GM12878 (cell line): ENCODE results near the gene FANCE. TPM values are rescaled to one million over a fixed set of nuclear protein-coding genes. Genes with fewer than 3 reads are reported as not detected.

Experiments used
- ATAC-seq: fragments of 200-7000 bp; cut with Tn5 transposase; 3 replicates; pipeline ENCODE4 v1.9.1; 2020; ENCODE audit warnings: mild to moderate bottlenecking, moderate library complexity
- BruUV-seq: library from RNA; stranded (reverse); fragments of 400-500 nt; replicated peaks from 2 replicates; lab custom pipeline; 2021; lab: Mats Ljungman, UMichigan
- CTCF ChIA-PET: fragments of 300-600 bp; sonication (Branson Sonifier 250); formaldehyde crosslinking; extraction: SDS; loops from one replicate; lab custom pipeline; 2021; ENCODE audit warnings: inconsistent platforms; lab: Yijun Ruan, JAX
- POLR2A ChIA-PET: fragments of 350-600 bp; formaldehyde crosslinking; extraction: SDS; loops from one replicate; lab custom pipeline; 2021; ENCODE audit warnings: inconsistent platforms; lab: Charles Lee
- RAD21 ChIA-PET: fragments of 300-600 bp; sonication (Branson Sonifier 250); formaldehyde crosslinking; loops from one replicate; lab custom pipeline; 2023; ENCODE audit warnings: antibody characterized with exemption; ENCODE audit not compliant: unreplicated experiment; lab: Charles Lee
- SMC1A ChIA-PET: fragments of 300-600 bp; sonication (Branson Sonifier 250); formaldehyde crosslinking; loops from one replicate; lab custom pipeline; 2023; ENCODE audit not compliant: unreplicated experiment, uncharacterized antibody; lab: Charles Lee
- DNase-seq: peaks from one replicate; pipeline ENCODE4 v3.0.0-alpha.2; 2011; ENCODE audit warnings: low read depth, low spot score
- FAIRE-seq: peaks from 3 replicates; lab custom pipeline; 2011; peaks lifted over from hg19 to GRCh38; lab: Jason Lieb, UNC
- H2AFZ ChIP-seq: 2 replicates; pipeline ENCODE4 v1.6.0; 2011; ENCODE audit warnings: low read depth, low read length, control low read depth; ENCODE audit not compliant: control insufficient read depth
- H3K27ac ChIP-seq: 2 replicates; pipeline ENCODE4 v1.5.1; 2011; ENCODE audit warnings: control low read depth; ENCODE audit not compliant: control insufficient read depth, insufficient read depth
- H3K27me3 ChIP-seq, 2 experiments: replicated peaks in 1 of 2; 2 replicates each; pipeline versions ENCODE4 v1.6.0 to v1.6.1; 2011; ENCODE audit warnings: low read length in 1 of 2; ENCODE audit not compliant: control insufficient read depth in 2 of 2, insufficient read depth in 2 of 2
- H3K36me3 ChIP-seq, 2 experiments: 2 replicates each; pipeline ENCODE4 v1.5.1; 2011; ENCODE audit warnings: low read length in 1 of 2; ENCODE audit not compliant: control insufficient read depth in 2 of 2, insufficient read depth in 2 of 2
- H3K4me1 ChIP-seq: 2 replicates; pipeline ENCODE4 v1.6.1; 2011; ENCODE audit warnings: mild to moderate bottlenecking, low read length, moderate library complexity, mixed read lengths; ENCODE audit not compliant: control insufficient read depth, insufficient read depth
- H3K4me2 ChIP-seq: 2 replicates; pipeline ENCODE4 v1.6.0; 2011; ENCODE audit warnings: control low read depth; ENCODE audit not compliant: control insufficient read depth, insufficient read depth
- H3K4me3 ChIP-seq: fragments of 200-600 bp; sonication (generic); 2 replicates; pipeline ENCODE4 v1.5.1; 2016
- H3K79me2 ChIP-seq: 2 replicates; pipeline ENCODE4 v1.6.0; 2011; ENCODE audit warnings: low read length; ENCODE audit not compliant: control insufficient read depth, insufficient read depth
- H3K9ac ChIP-seq: 2 replicates; pipeline ENCODE4 v1.8.0; 2011; ENCODE audit warnings: low read length, control low read depth, mixed read lengths; ENCODE audit not compliant: control insufficient read depth, insufficient read depth
- H3K9me3 ChIP-seq: replicated peaks from 3 replicates; pipeline ENCODE4 v1.5.1; 2011; ENCODE audit warnings: mild to moderate bottlenecking, low read length; ENCODE audit not compliant: control insufficient read depth, insufficient read depth
- H4K20me1 ChIP-seq: 2 replicates; pipeline ENCODE4 v1.6.0; 2011; ENCODE audit not compliant: control insufficient read depth, insufficient read depth
- E2F4 ChIP-seq: IDR thresholded peaks from 2 replicates; pipeline ENCODE4 v1.6.1; 2012; ENCODE audit warnings: low read depth, low read length, improper control_type of control experiment
- IRF4 ChIP-seq: IDR thresholded peaks from 2 replicates; pipeline ENCODE4 v1.6.1; 2011; ENCODE audit warnings: low read depth, low read length
- JUND ChIP-seq: IDR thresholded peaks from 2 replicates; pipeline ENCODE4 v1.6.1; 2012; ENCODE audit warnings: low read depth, mild to moderate bottlenecking, low read length, improper control_type of control experiment, moderate library complexity
- MEF2A ChIP-seq: IDR thresholded peaks from 2 replicates; pipeline ENCODE4 v1.6.1; 2011; ENCODE audit warnings: low read depth, mild to moderate bottlenecking, low read length, moderate library complexity; ENCODE audit not compliant: insufficient read depth
- NBN ChIP-seq: fragments of 450-650 bp; IDR thresholded peaks from 2 replicates; pipeline ENCODE4 v1.6.1; 2016
- NKRF ChIP-seq: fragments of 450-650 bp; conservative IDR thresholded peaks from 2 replicates; pipeline ENCODE4 v1.6.1; 2017; ENCODE audit warnings: mild to moderate bottlenecking, moderate library complexity
- PAX5 ChIP-seq: IDR thresholded peaks from 2 replicates; pipeline ENCODE4 v1.6.1; 2011; ENCODE audit warnings: low read depth, low read length, borderline replicate concordance
- POU2F2 ChIP-seq: IDR thresholded peaks from 3 replicates; pipeline ENCODE4 v1.6.1; 2011; ENCODE audit warnings: low read depth, mild to moderate bottlenecking, low read length, borderline replicate concordance
- TBL1XR1 ChIP-seq: IDR thresholded peaks from 2 replicates; pipeline ENCODE4 v1.6.1; 2012; ENCODE audit warnings: low read depth, low read length, improper control_type of control experiment
- TCF7 ChIP-seq: IDR thresholded peaks from 2 replicates; pipeline ENCODE4 v1.6.1; 2014; ENCODE audit warnings: antibody characterized with exemption, borderline replicate concordance
- WGBS: methylation state at CpG from one replicate; pipeline ENCODE4 v1.1.6; 2016; ENCODE audit warnings: low lambda C conversion rate; ENCODE audit not compliant: insufficient replicate concordance, insufficient coverage; ENCODE audit errors: missing lambda C conversion rate; 5-methylcytosine and 5-hydroxymethylcytosine counted together
- in situ Hi-C: fragments of 300-500 bp; cut with MboI; formaldehyde crosslinking; loops from 9 replicates; pipeline ENCODE4 v1.14.3; 2018; ENCODE audit warnings: mixed read lengths
- intact Hi-C: fragments of 100-400 bp; cut with micrococcal nuclease; formaldehyde crosslinking; loops from one replicate; pipeline ENCODE4 v1.14.2; 2022; ENCODE audit not compliant: unreplicated experiment
- polyA plus RNA-seq, 11 experiments: library from polyadenylated mRNA; depleted of rRNA in 4 of 11; unstranded in 6 of 11; stranded (reverse) in 5 of 11; fragments of >200 nt; fragmentation: Nextera tagmentation in 4 of 11; fragmentation: Illumina TruSeq in 1 of 11; extraction: Ambion mirVana in 4 of 11; extraction: Trizol in 1 of 11; gene quantifications; 1 replicate in 1 of 11; 2 replicates in 10 of 11; pipeline versions ENCODE4 v1.2.1 to v1.2.3, GENCODE V29; 2011 to 2016; ENCODE audit warnings: inconsistent platforms in 2 of 11, missing spikeins in 2 of 11, low read depth in 1 of 11
- total RNA-seq, 4 experiments: library from RNA; depleted of rRNA in 3 of 4; stranded (reverse); fragments of >200 nt in 3 of 4; fragmentation: Illumina TruSeq in 1 of 4; extraction: Trizol in 1 of 4; gene quantifications; 2 replicates each; pipeline versions ENCODE4 v1.2.1 to v1.2.3, GENCODE V29; 2013 to 2021
- TF ChIP-seq, protein P1 (sequence below): fragments of 450-650 bp; IDR thresholded peaks from 2 replicates; pipeline ENCODE4 v1.6.1; 2017; ENCODE audit warnings: mild to moderate bottlenecking, moderate library complexity

The FANCE gene
- total and polyA plus RNA-seq, 10 of the 15 experiments (the other 5 are each of a cell fraction or from before 2014, with no cell fraction given): 3.0 to 13.3 (median 8.1) TPM

GRCh38 chr6:35500782-35501181, 48.6 kb downstream of the FANCE start:
- no peak overlapping the region for H3K4me2 ChIP-seq
- BruUV-seq: no TSS peak
- no peak overlapping the region for H3K9ac ChIP-seq
- DNase-seq (no peak), ATAC-seq (no peak), FAIRE-seq (no peak)
- ChIA-PET RAD21 (no interaction called here), CTCF (no interaction called here), POLR2A (no interaction called here), SMC1A (no interaction called here)
- no peaks in the 10 kb centered on the region; the same call in 1 of the 2 replicates for H3K4me1 ChIP-seq
- TF ChIP-seq PAX5 (no peak), POU2F2 (no peak), NBN (no peak)
- H3K9me3 ChIP-seq: no peaks in the 10 kb centered on the region
- 29% methylated on average over 6 of the region's 6 CpGs for WGBS
- in situ Hi-C loops (no loop called here), intact Hi-C loops (no loop called here)
- H3K4me3 ChIP-seq: no peak overlapping the region
- H4K20me1 ChIP-seq: no peaks in the 10 kb centered on the region
- H3K27ac ChIP-seq: no peak overlapping the region
- H2AFZ ChIP-seq: no peak overlapping the region
- H3K36me3 ChIP-seq: no peaks in the 10 kb centered on the region
- H3K27me3 ChIP-seq: peaks cover 2 to 14% of the 10 kb centered on the region in 2 experiments
- H3K79me2 ChIP-seq: no peaks in the 10 kb centered on the region

- no peak for ATAC-seq
- Histone ChIP-seq H4K20me1 (no peaks in the 10 kb centered on the region), H3K4me2 (no peak overlapping the region), H3K79me2 (no peaks in the 10 kb centered on the region), H3K27me3 (peaks cover 2 to 14% of the 10 kb centered on the region in 2 experiments), H3K4me1 (no peaks in the 10 kb centered on the region; the same call in 1 of the 2 replicates), H3K27ac (no peak overlapping the region), H3K9me3 (no peaks in the 10 kb centered on the region), H3K36me3 (no peaks in the 10 kb centered on the region), H3K9ac (no peak overlapping the region), H3K4me3 (no peak overlapping the region), H2AFZ (no peak overlapping the region)
- in situ Hi-C loops (no loop called here), intact Hi-C loops (no loop called here)
- BruUV-seq: no TSS peak
- RAD21 ChIA-PET: interaction anchor here (0.7 kb wide), 1 partner anchor 235 kb away, joined by 6 read pairs; no protein-coding TSS in a partner anchor
- CTCF ChIA-PET: interaction anchor here (0.6 kb wide), 1 partner anchor 76 kb away, joined by 3 read pairs; no protein-coding TSS in a partner anchor
- no peak for FAIRE-seq
- POLR2A ChIA-PET: no interaction called here
- DNase-seq: no peak
- SMC1A ChIA-PET: no interaction called here
- 46% methylated on average over 2 of the region's 2 CpGs for WGBS
- TF ChIP-seq E2F4 (no peak), TCF7 (no peak), MEF2A (no peak), NKRF (no peak), IRF4 (no peak), TBL1XR1 (no peak), JUND (no peak)
- TF ChIP-seq, protein P1, sequence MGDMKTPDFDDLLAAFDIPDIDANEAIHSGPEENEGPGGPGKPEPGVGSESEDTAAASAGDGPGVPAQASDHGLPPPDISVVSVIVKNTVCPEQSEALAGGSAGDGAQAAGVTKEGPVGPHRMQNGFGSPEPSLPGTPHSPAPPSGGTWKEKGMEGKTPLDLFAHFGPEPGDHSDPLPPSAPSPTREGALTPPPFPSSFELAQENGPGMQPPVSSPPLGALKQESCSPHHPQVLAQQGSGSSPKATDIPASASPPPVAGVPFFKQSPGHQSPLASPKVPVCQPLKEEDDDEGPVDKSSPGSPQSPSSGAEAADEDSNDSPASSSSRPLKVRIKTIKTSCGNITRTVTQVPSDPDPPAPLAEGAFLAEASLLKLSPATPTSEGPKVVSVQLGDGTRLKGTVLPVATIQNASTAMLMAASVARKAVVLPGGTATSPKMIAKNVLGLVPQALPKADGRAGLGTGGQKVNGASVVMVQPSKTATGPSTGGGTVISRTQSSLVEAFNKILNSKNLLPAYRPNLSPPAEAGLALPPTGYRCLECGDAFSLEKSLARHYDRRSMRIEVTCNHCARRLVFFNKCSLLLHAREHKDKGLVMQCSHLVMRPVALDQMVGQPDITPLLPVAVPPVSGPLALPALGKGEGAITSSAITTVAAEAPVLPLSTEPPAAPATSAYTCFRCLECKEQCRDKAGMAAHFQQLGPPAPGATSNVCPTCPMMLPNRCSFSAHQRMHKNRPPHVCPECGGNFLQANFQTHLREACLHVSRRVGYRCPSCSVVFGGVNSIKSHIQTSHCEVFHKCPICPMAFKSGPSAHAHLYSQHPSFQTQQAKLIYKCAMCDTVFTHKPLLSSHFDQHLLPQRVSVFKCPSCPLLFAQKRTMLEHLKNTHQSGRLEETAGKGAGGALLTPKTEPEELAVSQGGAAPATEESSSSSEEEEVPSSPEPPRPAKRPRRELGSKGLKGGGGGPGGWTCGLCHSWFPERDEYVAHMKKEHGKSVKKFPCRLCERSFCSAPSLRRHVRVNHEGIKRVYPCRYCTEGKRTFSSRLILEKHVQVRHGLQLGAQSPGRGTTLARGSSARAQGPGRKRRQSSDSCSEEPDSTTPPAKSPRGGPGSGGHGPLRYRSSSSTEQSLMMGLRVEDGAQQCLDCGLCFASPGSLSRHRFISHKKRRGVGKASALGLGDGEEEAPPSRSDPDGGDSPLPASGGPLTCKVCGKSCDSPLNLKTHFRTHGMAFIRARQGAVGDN: no peak
Observed at GRCh38 chr6:35501784-35502183, 49.6 kb downstream of the FANCE start.
